HG03103 (cell line): ENCODE measurements around the gene TAC3.
"Not testable (repeated sequence)": the region's sequence is repeated elsewhere in the genome, so short reads cannot be mapped to it uniquely, and the experiment has no call there.

Experiments
- ATAC-seq: cut with Tn5 transposase; IDR thresholded peaks from one replicate; pipeline ENCODE4 v1.9.1; 2021; ENCODE audit warnings: low read depth; ENCODE audit not compliant: unreplicated experiment

The TAC3 gene

DNA sequence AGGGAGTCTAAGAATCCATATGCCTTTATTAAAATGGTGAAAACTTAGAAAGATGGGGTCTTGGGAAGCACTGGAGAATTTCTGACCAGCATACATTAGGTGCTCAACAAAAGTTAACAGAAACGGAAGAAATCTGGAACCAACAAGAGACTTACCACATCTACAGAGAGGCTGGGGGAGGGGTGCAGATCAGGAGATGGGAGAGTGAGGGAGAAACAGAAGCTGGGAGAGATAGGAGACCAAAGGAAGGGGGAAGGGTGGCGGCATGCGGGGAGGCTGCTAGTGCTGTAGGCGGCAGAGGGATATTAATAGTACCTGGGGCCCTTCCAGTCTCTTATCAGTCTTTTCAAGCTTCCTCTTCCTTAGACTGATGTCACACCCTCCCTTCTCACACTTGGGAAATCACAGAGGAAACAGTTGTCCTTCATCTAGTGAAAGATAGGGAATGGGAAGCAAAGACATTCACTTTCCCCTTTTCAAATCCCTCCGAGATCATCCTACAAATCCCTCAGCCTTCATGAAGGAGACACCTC lies 28.1 kb downstream of the TAC3 start:
- ATAC-seq: no peak

DNA sequence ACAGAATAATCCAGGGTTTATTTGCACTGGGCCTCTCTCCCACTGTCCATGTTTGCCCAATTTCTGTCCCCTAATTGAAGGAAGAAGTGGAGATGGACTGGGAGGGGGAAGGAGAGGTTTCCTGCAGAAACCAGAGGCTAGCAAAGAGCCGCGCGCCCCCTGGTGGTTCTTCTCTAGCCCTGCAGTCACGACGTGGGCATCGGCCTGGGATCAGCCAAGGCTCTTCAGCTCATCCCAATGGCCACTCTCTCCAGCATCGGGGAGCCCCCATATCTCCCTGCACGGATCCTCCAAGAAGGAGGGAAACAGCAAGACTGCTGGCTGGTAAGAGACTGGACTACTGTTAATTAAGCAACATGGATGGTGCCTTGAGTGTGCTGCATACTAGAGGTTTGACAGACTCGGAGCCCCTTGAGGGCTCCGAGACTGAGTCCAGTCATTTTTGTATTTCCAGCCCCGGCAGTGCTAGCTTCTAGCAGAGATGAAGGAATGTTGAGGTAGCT lies 28.7 kb downstream of the TAC3 start:
- no peak for ATAC-seq

- ATAC-seq: no peak
These were observed 29.3 kb downstream of the TAC3 start for GRCh38 chr12:56987011-56987410.

DNA sequence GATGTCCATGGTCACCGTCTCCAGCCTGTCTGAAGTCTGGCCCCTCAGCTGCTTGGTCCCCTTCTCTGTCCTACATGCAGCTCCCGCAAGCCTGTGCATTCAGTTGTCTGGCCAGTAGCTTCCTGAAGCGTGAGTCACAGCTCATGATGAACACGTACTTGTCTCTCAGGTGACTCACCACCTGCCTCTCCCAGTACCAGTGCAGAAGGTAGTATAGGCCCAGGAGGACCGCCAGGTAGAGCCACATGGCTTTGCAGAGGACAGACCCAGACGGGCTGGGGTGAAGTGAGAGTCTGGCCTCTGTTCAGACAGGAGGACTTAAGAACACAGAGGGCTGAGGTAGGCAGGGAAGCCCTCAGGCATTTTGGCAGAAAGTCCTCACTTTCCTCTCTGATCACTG lies 30.6 kb downstream of the TAC3 start:
- ATAC-seq: not testable (repeated sequence)

DNA sequence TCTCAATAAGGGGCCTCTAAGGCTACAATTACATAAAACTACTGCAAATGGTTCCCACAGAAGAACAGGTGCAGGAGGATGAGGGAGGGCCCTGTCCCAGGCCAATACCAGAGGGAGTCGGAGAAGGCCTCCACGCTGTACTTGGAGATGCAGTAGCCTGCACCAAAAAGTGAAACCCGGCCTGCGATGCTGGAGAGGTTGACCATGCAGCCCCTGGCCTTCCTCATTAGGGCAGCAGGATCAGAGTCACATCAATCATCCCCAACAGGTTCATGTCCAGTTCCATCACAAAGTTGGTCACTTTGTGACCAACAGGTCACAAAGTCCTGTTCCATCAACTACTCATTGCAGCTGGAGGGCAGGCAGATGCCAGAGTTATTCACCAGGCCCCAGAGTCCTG lies 32.9 kb downstream of the TAC3 start:
- no peak for ATAC-seq

GRCh38 chr12:56982578-56983236 lies 33.6 kb downstream of the TAC3 start:
- not testable (repeated sequence) for ATAC-seq

- ATAC-seq: no peak
These were observed 35.3 kb downstream of the TAC3 start for GRCh38 chr12:56980941-56981530.

DNA sequence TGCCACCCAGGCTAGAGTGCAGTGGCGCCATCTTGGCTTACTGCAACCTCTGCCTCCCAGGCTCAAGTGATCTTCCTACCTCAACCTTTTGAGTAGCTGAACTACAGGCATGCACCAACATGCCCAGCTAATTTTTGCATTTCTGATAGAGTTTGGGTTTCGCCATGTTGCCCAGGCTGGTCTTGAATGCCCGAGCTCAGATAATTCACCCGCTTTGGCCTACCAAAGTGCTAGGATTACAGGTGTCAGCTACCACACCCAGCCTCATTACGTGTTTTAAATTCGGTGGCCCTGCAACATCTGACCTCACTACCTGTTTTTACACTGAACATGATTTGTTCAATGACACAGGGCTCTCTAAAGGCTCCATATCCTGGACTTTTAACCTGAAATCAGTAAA lies 36.1 kb downstream of the TAC3 start:
- ATAC-seq: no peak

- no peak for ATAC-seq
These were observed 36.7 kb downstream of the TAC3 start for GRCh38 chr12:56979628-56980027.

GRCh38 chr12:56978397-56979138 lies 37.8 kb downstream of the TAC3 start:
- ATAC-seq: no peak

DNA sequence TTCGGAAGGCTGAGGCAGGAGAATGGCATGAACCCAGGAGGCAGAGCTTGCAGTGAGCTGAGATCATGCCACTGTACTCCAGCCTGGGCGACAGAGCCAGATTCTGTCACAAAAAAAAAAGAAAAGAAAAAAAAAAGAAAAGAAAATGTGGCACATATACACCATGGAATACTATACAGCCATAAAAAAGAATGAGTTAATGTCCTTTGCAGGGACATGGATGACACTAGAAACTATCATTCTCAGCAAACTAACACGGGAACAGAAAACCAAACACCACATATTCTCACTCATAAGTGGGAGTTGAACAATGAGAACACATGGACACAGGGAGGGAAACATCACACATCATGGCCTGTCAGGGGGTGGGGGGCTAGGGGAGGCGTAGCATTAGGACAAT lies 39.0 kb downstream of the TAC3 start:
- ATAC-seq: not testable (repeated sequence)

GRCh38 chr12:56974224-56974623 lies 42.1 kb downstream of the TAC3 start:
- not testable (repeated sequence) for ATAC-seq

DNA sequence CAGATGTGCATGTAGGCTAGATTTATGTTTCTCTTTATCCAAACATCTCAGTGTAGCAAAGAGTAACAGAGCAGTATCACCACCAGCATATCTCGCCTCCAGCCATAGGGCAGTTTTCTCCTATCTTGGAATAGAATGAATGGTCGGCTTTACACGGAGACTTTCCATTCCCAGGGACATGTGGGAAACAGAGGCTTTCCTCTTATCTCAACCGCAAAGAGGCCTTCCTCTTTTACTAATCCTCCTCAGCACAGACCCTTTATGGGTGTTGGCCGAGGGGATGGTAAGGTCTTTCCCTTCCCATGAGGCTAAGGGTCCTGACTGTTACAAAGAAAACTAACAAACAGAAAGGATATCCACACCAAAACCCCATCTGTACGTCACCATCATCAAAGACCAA lies 47.4 kb downstream of the TAC3 start:
- not testable (repeated sequence) for ATAC-seq

DNA sequence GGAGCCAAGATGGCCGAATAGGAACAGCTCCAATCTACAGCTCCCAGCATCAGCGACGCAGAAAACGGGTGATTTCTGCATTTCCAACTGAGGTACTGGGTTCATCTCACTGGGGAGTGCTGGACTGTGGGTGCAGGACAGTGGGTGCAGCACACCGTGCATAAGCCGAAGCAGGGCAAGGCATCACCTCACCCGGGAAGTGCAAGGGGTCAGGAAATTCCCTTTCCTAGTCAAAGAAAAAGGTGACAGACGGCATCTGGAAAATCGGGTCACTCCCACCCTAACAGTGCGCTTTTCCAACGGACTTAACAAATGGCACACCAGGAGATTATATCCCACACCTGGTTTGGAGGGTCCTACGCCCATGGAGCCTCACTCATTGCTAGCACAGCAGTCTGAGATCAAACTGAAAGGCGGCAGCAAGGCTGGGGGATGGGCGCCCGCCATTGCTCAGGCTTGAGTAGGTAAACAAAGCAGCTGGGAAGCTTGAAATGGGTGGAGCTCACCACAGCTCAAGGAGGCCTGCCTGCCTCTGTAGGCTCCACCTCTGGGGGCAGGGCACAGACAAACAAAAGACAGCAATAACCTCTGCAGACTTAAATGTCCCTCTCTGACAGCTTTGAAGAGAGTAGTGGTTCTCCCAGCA lies 50.2 kb downstream of the TAC3 start:
- not testable (repeated sequence) for ATAC-seq

GRCh38 chr12:56965124-56965523 lies 51.2 kb downstream of the TAC3 start:
- not testable (repeated sequence) for ATAC-seq

DNA sequence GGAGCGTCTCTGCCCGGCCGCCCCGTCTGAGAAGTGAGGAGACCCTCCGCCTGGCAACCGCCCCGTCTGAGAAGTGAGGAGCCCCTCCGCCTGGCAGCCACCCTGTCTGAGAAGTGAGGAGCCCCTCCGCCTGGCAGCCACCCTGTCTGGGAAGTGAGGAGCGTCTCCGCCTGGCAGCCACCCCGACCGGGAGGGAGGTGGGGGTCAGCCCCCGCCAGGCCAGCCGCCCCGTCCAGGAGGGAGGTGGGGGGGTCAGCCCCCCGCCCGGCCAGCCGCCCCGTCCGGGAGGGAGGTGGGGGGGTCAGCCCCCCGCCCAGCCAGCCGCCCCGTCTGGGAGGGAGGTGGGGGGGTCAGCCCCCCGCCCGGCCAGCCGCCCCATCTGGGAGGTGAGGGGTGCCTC lies 52.8 kb downstream of the TAC3 start:
- not testable (repeated sequence) for ATAC-seq

- ATAC-seq: not testable (repeated sequence)
These were observed 54.1 kb downstream of the TAC3 start for GRCh38 chr12:56962247-56962646.
